K562 (cell line): Measurements from ENCODE around the gene PIMREG.

ENCODE experiments used
- RBFOX2 ChIP-seq: fragments of 200-400 bp; formaldehyde crosslinking; IDR thresholded peaks from 2 replicates; pipeline ENCODE4 v1.6.1; 2017; ENCODE audit warnings: low read depth, mild to moderate bottlenecking, low read length, moderate library complexity
- SMARCA4 ChIP-seq: fragments of 450-650 bp; IDR thresholded peaks from 2 replicates; pipeline ENCODE4 v1.6.1; 2016
- UBTF ChIP-seq, 2 experiments: IDR thresholded peaks; 2 replicates each; pipeline ENCODE4 v1.6.1; 2012; ENCODE audit warnings: improper control_type of control experiment in 2 of 2, low read depth in 2 of 2, low read length in 2 of 2, borderline replicate concordance in 1 of 2
- ZBTB11 ChIP-seq, 3 experiments: fragments of 200-800 bp in 1 of 3; fragments of 250-450 bp in 1 of 3; fragments of 450-650 bp in 1 of 3; sonication (Bioruptor Pico) in 1 of 3; sonication (Bioruptor generic) in 1 of 3; formaldehyde crosslinking in 1 of 3; IDR thresholded peaks; 2 replicates each; pipeline versions ENCODE4 v1.6.1 to v1.8.0; 2016 to 2022; ENCODE audit warnings: mild to moderate bottlenecking in 2 of 3, missing genetic modification characterization in 2 of 3, missing compliant biosample characterization in 1 of 3, moderate library complexity in 1 of 3
- ZNF592 ChIP-seq: fragments of 450-650 bp; IDR thresholded peaks from 2 replicates; pipeline ENCODE4 v1.6.1; 2017; ENCODE audit warnings: antibody characterized with exemption, mild to moderate bottlenecking

- TF ChIP-seq UBTF (IDR thresholded peaks at IDR 0.05; ENCODE audit: borderline replicate concordance in 1 of 2, low read depth in 2 of 2, low read length in 2 of 2), result no peak
- no peak for TF ChIP-seq RBFOX2
- no peak for TF ChIP-seq ZBTB11 (CRISPR knock-in tag; IDR thresholded peaks at IDR 0.05)
- no peak for TF ChIP-seq ZNF592
- no peak for TF ChIP-seq SMARCA4
Measured at GRCh38 chr17:6475411-6475810, 31.2 kb downstream of the PIMREG start.
